RKO (cell line): ENCODE data around the gene IER2.

ENCODE experiments used
- DNase-seq: peaks from one replicate; pipeline ENCODE4 v3.0.0-alpha.2; 2016; ENCODE audit warnings: low spot score

Gene IER2

DNA sequence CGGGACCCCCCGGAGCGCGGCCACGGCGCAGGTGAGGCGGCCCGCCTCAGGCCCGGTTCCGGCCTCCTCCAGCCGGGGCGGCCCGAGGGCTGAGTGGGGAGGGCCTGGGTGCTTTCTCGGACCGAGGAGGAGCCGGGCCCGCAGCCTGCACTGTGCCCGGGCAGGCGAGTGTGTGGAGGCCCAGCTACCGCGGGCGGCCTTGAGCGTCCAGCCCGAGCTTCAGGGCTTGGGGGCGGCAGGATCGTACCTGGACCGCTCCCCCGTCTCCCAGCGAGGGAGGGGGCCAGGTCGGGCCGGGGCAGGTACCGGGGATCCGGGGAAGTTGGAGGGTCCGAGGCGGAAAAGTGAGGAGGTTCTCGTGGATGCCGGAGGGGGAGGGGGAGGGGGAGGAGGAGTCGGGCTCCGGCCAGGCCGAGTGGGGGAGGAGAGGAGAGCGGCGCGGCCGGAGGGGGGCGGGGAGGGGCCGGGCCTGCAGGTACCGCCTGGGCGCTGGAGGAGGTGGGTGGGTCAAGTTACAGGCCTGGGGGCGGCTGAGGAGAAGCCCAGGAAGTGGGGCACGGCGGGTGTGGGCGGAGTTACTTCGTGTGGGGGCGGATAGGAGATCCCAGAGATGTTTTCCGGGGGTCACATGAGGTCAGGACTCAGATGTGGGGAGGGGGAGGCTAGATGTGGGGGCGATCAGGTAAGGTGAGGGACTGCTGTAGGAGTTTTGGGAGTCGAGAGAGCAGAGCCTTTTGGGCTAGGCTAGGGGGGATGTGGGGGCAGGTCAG lies 31.6 kb upstream of the IER2 start:
- peak; percentile 40 for DNase-seq

GRCh38 chr19:13119627-13120026 lies 30.6 kb upstream of the IER2 start:
- DNase-seq = no peak

GRCh38 chr19:13120031-13120430 lies 30.2 kb upstream of the IER2 start:
- DNase-seq = no peak

DNA sequence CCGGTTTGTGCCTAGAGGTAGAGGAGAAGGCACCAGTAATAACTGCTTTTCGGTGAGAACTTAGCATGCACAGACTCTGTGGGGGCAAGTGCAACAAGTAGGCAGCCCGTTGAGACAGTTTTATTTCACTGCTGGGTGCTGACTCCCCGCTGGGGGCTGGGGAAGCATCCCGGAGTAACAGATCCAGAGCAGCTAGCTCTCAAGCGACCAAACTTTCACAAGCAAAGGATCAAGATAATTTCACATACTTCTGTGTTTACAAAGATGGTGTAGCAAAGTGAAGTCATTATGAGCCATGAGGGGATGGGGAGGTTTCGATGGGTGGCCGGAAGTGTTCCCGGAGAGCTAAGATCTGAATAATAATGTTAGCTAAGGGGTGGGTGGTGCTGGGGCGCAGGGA lies 29.4 kb upstream of the IER2 start:
- DNase-seq = peak; percentile 61

DNA sequence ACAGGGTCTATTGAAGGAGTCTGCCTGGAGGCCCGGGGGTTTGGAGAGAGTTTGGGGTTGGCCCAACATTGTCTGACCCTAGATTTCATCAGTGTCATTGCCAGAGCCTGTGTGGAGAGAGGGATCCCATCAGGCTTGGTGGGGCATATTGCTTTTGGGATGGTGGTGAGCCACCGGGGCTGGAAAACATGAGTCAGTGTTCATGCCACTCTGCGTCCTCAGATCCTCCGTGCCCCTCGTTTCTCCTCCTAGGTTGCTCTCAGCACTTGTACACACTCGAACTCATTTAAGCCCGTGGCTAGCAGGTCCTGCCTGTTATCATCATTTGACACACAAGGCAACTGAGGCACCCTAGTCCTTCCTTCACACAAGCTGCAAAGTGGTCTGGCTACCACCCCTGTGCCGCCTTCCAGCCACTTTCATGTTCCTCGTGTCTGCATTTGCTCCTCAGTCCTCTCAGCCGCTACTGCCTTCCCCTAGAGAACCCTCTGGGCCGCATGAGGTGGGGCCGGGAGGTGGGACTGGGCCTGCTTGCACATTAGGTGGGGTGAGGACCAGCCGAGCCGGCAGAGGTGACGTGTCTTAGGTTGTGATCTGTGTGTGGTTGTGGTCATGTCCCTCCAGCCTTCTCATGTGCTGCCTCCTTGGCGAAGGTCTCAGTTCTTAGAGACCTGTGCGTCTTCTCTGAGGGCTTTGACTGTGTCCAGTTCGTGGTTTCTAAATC lies 28.5 kb upstream of the IER2 start:
- DNase-seq = no peak

GRCh38 chr19:13122275-13122878 lies 27.8 kb upstream of the IER2 start:
- DNase-seq = no peak

DNA sequence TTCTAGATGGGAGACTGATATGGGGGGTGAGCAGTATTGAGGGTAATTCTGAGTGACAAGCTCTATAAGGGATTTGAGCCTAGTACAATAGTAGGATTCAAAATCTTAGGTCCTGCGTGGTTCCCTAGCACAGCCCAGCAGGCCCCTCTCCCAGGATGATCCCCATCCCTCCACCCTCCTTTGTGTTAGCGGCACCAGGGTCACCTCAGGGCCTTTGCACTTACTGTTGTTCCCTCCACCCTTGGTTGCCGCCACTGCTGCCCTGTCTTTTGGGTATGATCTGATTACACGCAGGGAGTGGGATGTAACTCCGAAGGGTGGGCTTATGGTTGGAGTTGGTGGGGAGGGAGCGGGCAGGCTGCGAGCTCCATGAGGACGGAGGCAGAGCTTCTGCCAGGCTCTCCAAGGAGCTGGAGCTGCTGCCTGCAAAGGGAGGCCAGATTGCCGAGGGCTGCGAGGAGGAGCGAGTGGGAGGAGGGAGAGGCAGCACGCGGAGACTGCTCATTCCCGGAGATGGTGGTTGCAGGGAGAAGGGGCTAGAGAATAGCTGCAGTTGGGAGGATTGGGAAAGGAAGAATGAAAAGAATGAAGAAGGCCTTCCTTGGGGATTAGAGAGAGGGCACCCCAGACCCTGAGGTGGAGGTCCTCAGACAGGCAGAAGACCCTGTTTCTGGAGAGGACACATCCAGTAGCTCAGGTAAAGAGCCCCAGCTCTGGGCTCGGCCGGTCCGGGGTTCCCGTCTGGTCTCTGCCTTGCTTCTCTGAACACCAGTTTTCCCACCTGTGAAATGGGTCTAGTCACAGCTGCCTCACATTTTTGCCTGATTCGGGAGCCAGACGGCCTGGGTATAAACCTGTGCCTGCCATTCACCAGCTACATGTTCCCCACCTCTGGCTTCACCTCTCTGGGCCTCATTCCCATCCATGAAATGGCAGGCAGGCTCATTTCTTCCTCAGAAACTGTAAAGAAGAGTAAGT lies 26.9 kb upstream of the IER2 start:
- DNase-seq = no peak

GRCh38 chr19:13127051-13127450 lies 23.2 kb upstream of the IER2 start:
- no peak for DNase-seq

DNA sequence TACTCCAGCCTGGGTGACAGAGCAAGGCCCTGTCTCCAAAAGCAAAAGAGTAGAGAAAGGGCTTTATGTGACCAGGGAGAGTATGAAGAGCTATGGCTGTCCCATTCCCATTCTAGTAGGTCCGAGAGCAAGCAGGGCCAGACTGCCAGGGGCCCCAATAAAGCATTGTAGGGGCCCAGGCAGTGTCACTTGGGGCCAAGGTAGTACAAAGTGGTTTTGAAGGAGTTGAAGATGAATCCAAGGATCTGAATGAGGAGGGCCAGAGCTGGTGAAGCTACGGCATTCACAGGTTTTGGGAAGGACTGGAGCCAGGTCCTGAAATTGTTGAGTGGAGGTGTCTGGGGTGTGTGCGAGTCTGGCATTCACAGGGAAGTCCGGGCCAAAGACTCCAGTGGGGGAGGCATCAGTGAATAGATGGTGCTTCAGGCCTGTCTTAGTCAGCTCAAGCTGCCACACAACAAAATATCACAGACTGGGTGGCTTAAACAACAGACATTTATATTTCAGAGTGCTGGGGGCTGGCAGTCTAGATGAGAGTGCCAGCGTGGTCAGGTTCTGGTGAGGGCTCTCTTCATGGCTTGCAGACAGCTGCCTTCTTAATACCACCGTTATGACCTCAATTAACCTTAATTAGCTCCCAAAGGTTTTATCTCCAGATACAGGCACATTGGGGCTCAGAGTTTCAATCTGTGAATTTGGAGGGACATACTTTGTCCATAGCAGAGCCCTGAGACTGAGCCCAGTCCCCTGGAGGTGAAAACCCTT lies 22.2 kb upstream of the IER2 start:
- no peak for DNase-seq

DNA sequence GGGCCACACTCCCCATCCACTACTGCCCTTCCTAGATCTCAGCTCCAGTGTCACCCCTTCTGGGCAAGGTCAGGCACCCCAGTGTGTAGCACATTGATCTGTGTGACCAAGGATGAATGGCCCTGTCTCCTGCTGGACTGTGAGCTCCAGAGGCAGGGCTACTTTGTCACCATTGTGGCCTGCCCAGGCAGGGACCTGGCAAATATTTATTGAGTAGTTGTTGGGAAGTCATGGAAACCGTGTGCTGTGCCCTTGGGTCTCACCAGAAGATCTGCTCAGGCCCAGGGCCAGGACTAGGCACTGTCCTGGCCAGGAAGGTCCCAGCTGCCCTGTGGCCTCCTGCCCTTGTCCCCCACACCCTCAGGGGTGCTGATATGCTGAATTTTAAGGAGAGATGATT lies 21.6 kb upstream of the IER2 start:
- DNase-seq = no peak

GRCh38 chr19:13129384-13129783 lies 20.8 kb upstream of the IER2 start:
- DNase-seq = no peak

DNA sequence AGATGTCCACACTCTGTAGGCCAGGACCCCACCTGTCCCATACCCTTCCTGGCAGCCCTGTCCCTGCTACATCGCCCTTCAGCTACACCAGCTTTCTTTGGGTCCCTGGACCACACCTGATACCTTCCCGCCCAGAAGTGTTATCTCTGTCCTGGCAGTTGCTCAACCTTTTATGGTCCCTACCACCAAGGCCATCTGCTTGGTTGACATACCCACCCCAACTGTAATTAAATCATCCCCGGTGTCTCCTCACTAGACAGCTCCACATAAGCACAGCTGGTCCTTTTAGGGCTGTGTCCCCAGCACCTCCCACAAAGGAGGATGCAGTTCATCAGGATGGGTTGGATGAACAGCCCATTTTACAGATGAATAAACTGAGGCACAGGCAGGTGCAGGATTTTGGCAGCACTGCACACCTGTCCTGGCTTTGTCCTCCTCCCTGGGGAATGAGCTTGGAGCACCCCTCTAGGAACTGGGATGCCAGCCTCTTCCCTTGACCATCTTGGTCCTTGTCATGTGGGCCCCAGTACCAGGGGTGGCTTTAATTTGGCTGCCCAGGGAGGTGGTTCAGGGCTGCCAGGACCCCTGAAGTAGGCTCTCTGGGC lies 19.2 kb upstream of the IER2 start:
- no peak for DNase-seq

- DNase-seq = no peak
These were observed 17.6 kb upstream of the IER2 start for GRCh38 chr19:13132471-13133180.

DNA sequence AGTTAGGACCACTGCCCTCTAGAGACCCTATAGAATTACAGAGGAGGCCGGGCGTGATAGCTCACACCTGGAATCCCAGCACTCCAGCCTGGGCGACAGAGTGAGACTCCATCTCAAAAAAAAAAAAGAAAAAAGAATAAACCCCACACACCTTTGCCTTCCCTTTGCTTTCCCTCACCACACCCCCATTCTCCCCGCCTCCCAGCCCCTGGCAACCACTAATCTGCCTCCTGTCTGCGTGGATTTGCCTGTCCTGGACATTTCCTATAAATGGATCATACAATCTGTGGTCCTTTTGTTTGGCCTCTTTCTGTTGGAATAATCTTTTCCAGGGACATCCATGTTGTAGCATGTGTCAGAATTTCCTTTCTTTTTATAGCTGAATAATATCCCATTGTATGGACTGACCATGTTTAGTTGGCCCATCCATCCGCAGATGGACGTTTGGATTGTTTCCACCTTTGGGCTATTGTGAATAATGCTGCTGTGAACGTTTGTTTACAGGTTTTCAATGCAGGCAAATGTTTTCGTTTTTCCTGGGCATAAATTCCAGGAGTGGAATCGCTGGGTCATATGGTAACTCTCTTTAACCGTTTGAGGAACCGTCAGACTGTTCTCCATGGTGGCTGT lies 16.9 kb upstream of the IER2 start:
- no peak for DNase-seq

- no peak for DNase-seq
These were observed 15.6 kb upstream of the IER2 start for GRCh38 chr19:13134626-13135025.

- DNase-seq = no peak
These were observed 14.8 kb upstream of the IER2 start for GRCh38 chr19:13135068-13136062.

- DNase-seq = no peak
These were observed 12.9 kb upstream of the IER2 start for GRCh38 chr19:13137290-13137794.
